ENCODE measurements around the gene UBXN6. TPM values are rescaled to one million over a fixed set of nuclear protein-coding genes. Genes with fewer than 3 reads are reported as not detected.
A peak's percentile ranks its signal among the peaks of the same experiment; 100 is the strongest.

The UBXN6 gene
- total and polyA plus RNA-seq, 7 donors = 47.1 to 160 (median 96.3) TPM

- H3K4me1 ChIP-seq = peaks cover 0 to 31% (median 22%) of the 10 kb centered on the region in 4 donors
- no peaks in the 10 kb centered on the region for H3K27me3 ChIP-seq
- intact Hi-C loops (cut with DNase I) = no loop called here
- no peak overlapping the region for H3K4me3 ChIP-seq
- TF ChIP-seq POLR2AphosphoS5 (IDR thresholded peaks at IDR 0.05) (peak in 2 of 4 donors; percentile 9 to 20), POLR2A (IDR thresholded peaks at IDR 0.05) (no peak)
- H3K9me3 ChIP-seq = no peaks in the 10 kb centered on the region
- peaks cover 25 to 95% (median 61%) of the 10 kb centered on the region in 4 donors for H3K36me3 ChIP-seq
- peak; percentile 62 for DNase-seq
- 92 to 94% methylated on average over 37 of the region's 37 CpGs for WGBS, 2 donors
- peak overlapping the region in 3 of 4 donors; percentile 49 to 66 (median 52) for H3K27ac ChIP-seq
These were observed 44.9 kb upstream of the UBXN6 start for GRCh38 chr19:4502282-4503131.

GRCh38 chr19:4501691-4502090 lies 44.1 kb upstream of the UBXN6 start:
- TF ChIP-seq EP300 (IDR thresholded peaks at IDR 0.05) = no peak
- no peak for TF ChIP-seq CTCF (IDR thresholded peaks at IDR 0.05)
- peak in 2 of 4 donors; percentile 23 to 34 for TF ChIP-seq POLR2AphosphoS5 (IDR thresholded peaks at IDR 0.05)
- TF ChIP-seq POLR2A (IDR thresholded peaks at IDR 0.05) = no peak
- peaks cover 0 to 22% (median 15%) of the 10 kb centered on the region in 4 donors for H3K4me1 ChIP-seq
- peak overlapping the region in 2 of 4 donors; percentile 52 to 66 for H3K27ac ChIP-seq
- no peak for DNase-seq
- 93 to 95% methylated on average over 25 of the region's 25 CpGs for WGBS, 2 donors
- no peak overlapping the region for H3K4me3 ChIP-seq
- H3K36me3 ChIP-seq = peaks cover 22 to 95% (median 59%) of the 10 kb centered on the region in 4 donors
- intact Hi-C loops (cut with DNase I) = no loop called here
- no peaks in the 10 kb centered on the region for H3K9me3 ChIP-seq
- no peaks in the 10 kb centered on the region for H3K27me3 ChIP-seq

- TF ChIP-seq EP300 (IDR thresholded peaks at IDR 0.05) (no peak), CTCF (IDR thresholded peaks at IDR 0.05) (no peak), POLR2A (IDR thresholded peaks at IDR 0.05) (no peak), POLR2AphosphoS5 (IDR thresholded peaks at IDR 0.05) (no peak)
- intact Hi-C loops (cut with DNase I) = no loop called here
- H3K9me3 ChIP-seq = no peaks in the 10 kb centered on the region
- DNase-seq = peak; percentile 65
- H3K36me3 ChIP-seq = peaks cover 20 to 95% (median 61%) of the 10 kb centered on the region in 4 donors
- peaks cover 0 to 16% (median 9%) of the 10 kb centered on the region in 4 donors for H3K4me1 ChIP-seq
- no peaks in the 10 kb centered on the region for H3K27me3 ChIP-seq
- H3K4me3 ChIP-seq = no peak overlapping the region
- peak overlapping the region in 2 of 4 donors; percentile 52 to 66 for H3K27ac ChIP-seq
- 94% methylated on average over 29 of the region's 29 CpGs for WGBS, 2 donors
These were observed 43.4 kb upstream of the UBXN6 start for GRCh38 chr19:4500841-4501591.

GRCh38 chr19:4499855-4500254 lies 42.3 kb upstream of the UBXN6 start:
- intact Hi-C loops (cut with DNase I) = no loop called here
- WGBS, 2 donors = 95 to 96% methylated on average over 15 of the region's 15 CpGs
- DNase-seq = no peak
- peaks cover 0 to 8% (median 5%) of the 10 kb centered on the region in 4 donors for H3K4me1 ChIP-seq
- peak overlapping the region in 1 of 4 donors; percentile 10 for H3K27ac ChIP-seq
- H3K27me3 ChIP-seq = no peaks in the 10 kb centered on the region
- H3K4me3 ChIP-seq = no peak overlapping the region
- no peaks in the 10 kb centered on the region for H3K9me3 ChIP-seq
- no peak for TF ChIP-seq EP300 (IDR thresholded peaks at IDR 0.05)
- no peak for TF ChIP-seq CTCF (IDR thresholded peaks at IDR 0.05)
- TF ChIP-seq POLR2AphosphoS5 (IDR thresholded peaks at IDR 0.05) = no peak
- no peak for TF ChIP-seq POLR2A (IDR thresholded peaks at IDR 0.05)
- H3K36me3 ChIP-seq = peaks cover 20 to 92% (median 59%) of the 10 kb centered on the region in 4 donors

GRCh38 chr19:4499318-4499717 lies 41.7 kb upstream of the UBXN6 start:
- no peak for TF ChIP-seq CTCF (IDR thresholded peaks at IDR 0.05)
- no peak for DNase-seq
- WGBS, 2 donors = 96 to 97% methylated on average over 23 of the region's 23 CpGs
- no peaks in the 10 kb centered on the region for H3K27me3 ChIP-seq
- H3K4me3 ChIP-seq = no peak overlapping the region
- no peak overlapping the region for H3K27ac ChIP-seq
- peaks cover 0 to 4% (median 2%) of the 10 kb centered on the region in 4 donors for H3K4me1 ChIP-seq
- peaks cover 21 to 92% (median 59%) of the 10 kb centered on the region in 4 donors for H3K36me3 ChIP-seq
- H3K9me3 ChIP-seq = no peaks in the 10 kb centered on the region
- intact Hi-C loops (cut with DNase I) = no loop called here
